Measurements from ENCODE around the gene CCSER1.

CCSER1 gene

GRCh38 chr4:90185416-90185815 lies 58.2 kb downstream of the CCSER1 start:
- Histone ChIP-seq H3K36me3 (replicated peaks) (no peaks in the 10 kb centered on the region), H3K27me3 (replicated peaks) (no peaks in the 10 kb centered on the region), H3K27ac (no peak overlapping the region), H3K4me3 (ENCODE audit: low read depth, low read length) (no peak overlapping the region)
- no peak for TF ChIP-seq CTCF (IDR thresholded peaks at IDR 0.05; ENCODE audit: low read depth, low read length, missing control alignments)
- in situ Hi-C loops (cut with HindIII; ENCODE audit: low pct_ligation_motif_present, low sequenced_read_pairs) = no loop called here
- DNase-seq = no peak

GRCh38 chr4:90186229-90186628 lies 59.0 kb downstream of the CCSER1 start:
- H3K27me3 ChIP-seq (replicated peaks) = no peaks in the 10 kb centered on the region
- no peak overlapping the region for H3K27ac ChIP-seq
- in situ Hi-C loops (cut with HindIII; ENCODE audit: low pct_ligation_motif_present, low sequenced_read_pairs) = no loop called here
- no peaks in the 10 kb centered on the region for H3K36me3 ChIP-seq (replicated peaks)
- no peak for DNase-seq
- H3K4me3 ChIP-seq (ENCODE audit: low read depth, low read length) = no peak overlapping the region
- TF ChIP-seq CTCF (IDR thresholded peaks at IDR 0.05; ENCODE audit: low read depth, low read length, missing control alignments) = no peak

GRCh38 chr4:90187148-90187884 lies 60.1 kb downstream of the CCSER1 start:
- in situ Hi-C loops (cut with HindIII; ENCODE audit: low pct_ligation_motif_present, low sequenced_read_pairs) = no loop called here
- no peaks in the 10 kb centered on the region for H3K27me3 ChIP-seq (replicated peaks)
- H3K27ac ChIP-seq = no peak overlapping the region
- TF ChIP-seq CTCF (IDR thresholded peaks at IDR 0.05; ENCODE audit: low read depth, low read length, missing control alignments) = no peak
- H3K4me3 ChIP-seq (ENCODE audit: low read depth, low read length) = no peak overlapping the region
- no peaks in the 10 kb centered on the region for H3K36me3 ChIP-seq (replicated peaks)
- DNase-seq = no peak

- in situ Hi-C loops (cut with HindIII; ENCODE audit: low pct_ligation_motif_present, low sequenced_read_pairs) = no loop called here
- no peak for DNase-seq
- H3K27ac ChIP-seq = no peak overlapping the region
- H3K4me3 ChIP-seq (ENCODE audit: low read depth, low read length) = no peak overlapping the region
- H3K27me3 ChIP-seq (replicated peaks) = no peaks in the 10 kb centered on the region
- H3K36me3 ChIP-seq (replicated peaks) = no peaks in the 10 kb centered on the region
- no peak for TF ChIP-seq CTCF (IDR thresholded peaks at IDR 0.05; ENCODE audit: low read depth, low read length, missing control alignments)
These were observed 62.0 kb downstream of the CCSER1 start for GRCh38 chr4:90189178-90189577.

- in situ Hi-C loops (cut with HindIII; ENCODE audit: low pct_ligation_motif_present, low sequenced_read_pairs) = no loop called here
- Histone ChIP-seq H3K27ac (no peak overlapping the region), H3K36me3 (replicated peaks) (no peaks in the 10 kb centered on the region), H3K4me3 (ENCODE audit: low read depth, low read length) (no peak overlapping the region), H3K27me3 (replicated peaks) (no peaks in the 10 kb centered on the region)
- DNase-seq = no peak
- no peak for TF ChIP-seq CTCF (IDR thresholded peaks at IDR 0.05; ENCODE audit: low read depth, low read length, missing control alignments)
These were observed 62.8 kb downstream of the CCSER1 start for GRCh38 chr4:90189946-90190345.

- DNase-seq = no peak
- no peaks in the 10 kb centered on the region for H3K27me3 ChIP-seq (replicated peaks)
- H3K4me3 ChIP-seq (ENCODE audit: low read depth, low read length) = no peak overlapping the region
- in situ Hi-C loops (cut with HindIII; ENCODE audit: low pct_ligation_motif_present, low sequenced_read_pairs) = no loop called here
- no peak for TF ChIP-seq CTCF (IDR thresholded peaks at IDR 0.05; ENCODE audit: low read depth, low read length, missing control alignments)
- H3K36me3 ChIP-seq (replicated peaks) = no peaks in the 10 kb centered on the region
- H3K27ac ChIP-seq = no peak overlapping the region
These were observed 63.3 kb downstream of the CCSER1 start for GRCh38 chr4:90190525-90190924.

Measured in brain microvascular endothelial cell (primary cell).